ENCODE data around the gene OR51F2. TPM values are rescaled to one million over a fixed set of nuclear protein-coding genes. Genes with fewer than 3 reads are reported as not detected.

The OR51F2 gene
- total and polyA plus RNA-seq, 2 donors from 2014 or later = not detected

- Histone ChIP-seq H3K36me3 (ENCODE audit: control insufficient read depth in 2 of 3, insufficient read depth in 3 of 3, low read length in 3 of 3) (no peaks in the 10 kb centered on the region), H3K9ac (ENCODE audit: low read length in 3 of 3) (no peak overlapping the region), H3K4me1 (ENCODE audit: control insufficient read depth in 2 of 3, insufficient read depth in 2 of 3, low read depth in 1 of 3, low read length in 3 of 3) (no peaks in the 10 kb centered on the region), H3K9me3 (ENCODE audit: control insufficient read depth in 2 of 3, insufficient read depth in 1 of 3, low read length in 3 of 3) (no peaks in the 10 kb centered on the region), H3K27ac (ENCODE audit: low read depth in 2 of 2, low read length in 2 of 2) (no peak overlapping the region), H3K4me3 (ENCODE audit: low read length in 3 of 3) (no peak overlapping the region), H3K27me3 (ENCODE audit: control insufficient read depth, insufficient read depth, low read length) (no peaks in the 10 kb centered on the region)
- FAIRE-seq = no peak
- DNase-seq = no peak
- no peak for TF ChIP-seq CTCF (IDR thresholded peaks at IDR 0.05; ENCODE audit: borderline replicate concordance, extremely low read depth, insufficient read depth)
- intact Hi-C loops (cut with DNase I) = no loop called here
Observed at GRCh38 chr11:4809246-4809645, 11.9 kb upstream of the OR51F2 start.

GRCh38 chr11:4825132-4825531, 4.0 kb downstream of the OR51F2 start:
- H3K4me3 ChIP-seq (ENCODE audit: low read length in 3 of 3) = no peak overlapping the region
- H3K27ac ChIP-seq (ENCODE audit: low read depth in 2 of 2, low read length in 2 of 2) = no peak overlapping the region
- no peak overlapping the region for H3K9ac ChIP-seq (ENCODE audit: low read length in 3 of 3)
- no peaks in the 10 kb centered on the region for H3K9me3 ChIP-seq (ENCODE audit: control insufficient read depth in 2 of 3, insufficient read depth in 1 of 3, low read length in 3 of 3)
- FAIRE-seq (no peak), DNase-seq (no peak)
- H3K27me3 ChIP-seq (ENCODE audit: control insufficient read depth, insufficient read depth, low read length) = no peaks in the 10 kb centered on the region
- H3K36me3 ChIP-seq (ENCODE audit: control insufficient read depth in 2 of 3, insufficient read depth in 3 of 3, low read length in 3 of 3) = no peaks in the 10 kb centered on the region
- intact Hi-C loops (cut with DNase I) = no loop called here
- no peaks in the 10 kb centered on the region for H3K4me1 ChIP-seq (ENCODE audit: control insufficient read depth in 2 of 3, insufficient read depth in 2 of 3, low read depth in 1 of 3, low read length in 3 of 3)
- no peak for TF ChIP-seq CTCF (IDR thresholded peaks at IDR 0.05; ENCODE audit: borderline replicate concordance, extremely low read depth, insufficient read depth)

GRCh38 chr11:4826425-4826824, 5.3 kb downstream of the OR51F2 start:
- no peak for FAIRE-seq
- Histone ChIP-seq H3K36me3 (ENCODE audit: control insufficient read depth in 2 of 3, insufficient read depth in 3 of 3, low read length in 3 of 3) (no peaks in the 10 kb centered on the region), H3K9ac (ENCODE audit: low read length in 3 of 3) (no peak overlapping the region), H3K27me3 (ENCODE audit: control insufficient read depth, insufficient read depth, low read length) (no peaks in the 10 kb centered on the region), H3K4me1 (ENCODE audit: control insufficient read depth in 2 of 3, insufficient read depth in 2 of 3, low read depth in 1 of 3, low read length in 3 of 3) (no peaks in the 10 kb centered on the region), H3K4me3 (ENCODE audit: low read length in 3 of 3) (no peak overlapping the region), H3K27ac (ENCODE audit: low read depth in 2 of 2, low read length in 2 of 2) (no peak overlapping the region), H3K9me3 (ENCODE audit: control insufficient read depth in 2 of 3, insufficient read depth in 1 of 3, low read length in 3 of 3) (no peaks in the 10 kb centered on the region)
- peak in 2 of 5 donors; percentile 56 to 67 for DNase-seq
- intact Hi-C loops (cut with DNase I) = no loop called here
- peak; percentile 9 for TF ChIP-seq CTCF (IDR thresholded peaks at IDR 0.05; ENCODE audit: borderline replicate concordance, extremely low read depth, insufficient read depth)

GRCh38 chr11:4830346-4830745, 9.2 kb downstream of the OR51F2 start:
- intact Hi-C loops (cut with DNase I) = no loop called here
- FAIRE-seq (no peak), DNase-seq (peak in 3 of 5 donors; percentile 31 to 81 (median 72))
- Histone ChIP-seq H3K9me3 (ENCODE audit: control insufficient read depth in 2 of 3, insufficient read depth in 1 of 3, low read length in 3 of 3) (no peaks in the 10 kb centered on the region), H3K36me3 (ENCODE audit: control insufficient read depth in 2 of 3, insufficient read depth in 3 of 3, low read length in 3 of 3) (no peaks in the 10 kb centered on the region), H3K27ac (ENCODE audit: low read depth in 2 of 2, low read length in 2 of 2) (no peak overlapping the region), H3K9ac (ENCODE audit: low read length in 3 of 3) (no peak overlapping the region), H3K4me1 (ENCODE audit: control insufficient read depth in 2 of 3, insufficient read depth in 2 of 3, low read depth in 1 of 3, low read length in 3 of 3) (no peaks in the 10 kb centered on the region), H3K27me3 (ENCODE audit: control insufficient read depth, insufficient read depth, low read length) (no peaks in the 10 kb centered on the region), H3K4me3 (ENCODE audit: low read length in 3 of 3) (no peak overlapping the region)
- TF ChIP-seq CTCF (IDR thresholded peaks at IDR 0.05; ENCODE audit: borderline replicate concordance, extremely low read depth, insufficient read depth) = no peak

Measured in kidney (tissue), 14 donors.